NCI-H1694 (cell line): ENCODE results near the gene CELA3A.
"Not testable (repeated sequence)": the region's sequence is repeated elsewhere in the genome, so short reads cannot be mapped to it uniquely, and the experiment has no call there.

ENCODE experiments used
- DNase-seq: peaks from one replicate; lab custom pipeline; 2025; lab: John Stamatoyannopoulos, UW

The CELA3A gene

DNA sequence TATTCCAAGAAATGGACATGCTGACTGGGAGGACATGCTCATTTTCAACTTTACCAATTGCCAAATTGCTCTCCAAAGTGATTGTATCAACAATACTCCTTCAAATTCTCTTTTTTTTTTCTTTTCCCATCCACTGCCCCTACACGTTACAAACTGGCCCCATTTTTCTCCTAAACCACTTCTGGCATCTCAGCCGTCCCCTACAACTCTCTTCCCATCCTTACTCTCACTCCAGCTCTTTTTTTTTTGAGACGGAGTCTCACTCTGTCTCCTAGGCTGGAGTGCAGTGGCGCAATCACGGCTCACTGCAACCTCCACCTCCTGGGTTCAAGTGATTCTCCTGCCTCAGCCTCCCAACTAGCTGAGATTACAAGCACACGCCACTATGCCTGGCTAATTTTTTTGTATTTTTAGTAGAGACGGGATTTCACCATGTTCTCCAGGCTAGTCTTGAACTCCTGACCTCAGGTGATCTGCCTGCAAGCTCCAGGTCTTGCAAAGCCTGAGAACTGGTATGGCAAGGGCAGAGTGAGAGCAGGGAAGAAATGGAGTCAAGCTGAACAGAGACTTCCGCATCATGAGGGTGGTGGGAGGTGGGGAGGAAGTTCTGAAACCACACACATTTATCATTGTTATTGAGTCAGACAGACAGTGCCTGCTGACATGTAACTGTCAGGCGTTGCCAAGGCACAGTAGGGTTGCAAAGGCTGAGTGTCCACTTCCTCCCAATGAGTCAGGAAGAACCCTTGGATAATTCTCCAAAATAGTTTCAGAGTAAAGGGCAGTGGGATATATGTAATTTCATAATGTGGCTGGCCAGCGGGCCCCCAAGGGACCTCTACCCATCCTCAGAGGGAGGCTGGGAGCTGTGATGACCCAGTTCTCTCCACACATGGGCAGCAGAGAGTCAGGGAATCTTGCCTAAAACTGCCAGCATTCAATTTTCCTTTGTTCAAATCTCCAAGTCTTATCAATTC is 17.4 kb downstream of the CELA3A start:
- no peak for DNase-seq

DNA sequence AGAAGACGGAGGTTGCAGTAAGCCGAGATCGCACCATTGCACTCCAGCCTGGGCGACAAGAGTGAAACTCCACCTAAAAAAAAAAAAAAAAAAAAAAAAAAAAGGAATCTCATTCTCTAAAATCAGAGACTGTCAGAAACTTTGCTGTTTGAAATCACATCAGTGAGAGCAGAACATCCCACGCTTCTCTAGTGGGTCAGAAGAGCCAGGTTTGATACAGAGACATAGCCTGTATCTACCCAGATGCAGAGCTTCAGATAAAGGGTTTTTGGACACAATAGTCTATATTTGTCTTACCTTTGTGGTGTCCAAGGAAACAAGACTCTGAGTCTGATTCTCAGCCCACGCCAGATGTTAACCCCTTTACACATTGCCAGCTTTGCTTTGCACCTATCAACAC is 19.6 kb downstream of the CELA3A start:
- DNase-seq, result no peak

DNA sequence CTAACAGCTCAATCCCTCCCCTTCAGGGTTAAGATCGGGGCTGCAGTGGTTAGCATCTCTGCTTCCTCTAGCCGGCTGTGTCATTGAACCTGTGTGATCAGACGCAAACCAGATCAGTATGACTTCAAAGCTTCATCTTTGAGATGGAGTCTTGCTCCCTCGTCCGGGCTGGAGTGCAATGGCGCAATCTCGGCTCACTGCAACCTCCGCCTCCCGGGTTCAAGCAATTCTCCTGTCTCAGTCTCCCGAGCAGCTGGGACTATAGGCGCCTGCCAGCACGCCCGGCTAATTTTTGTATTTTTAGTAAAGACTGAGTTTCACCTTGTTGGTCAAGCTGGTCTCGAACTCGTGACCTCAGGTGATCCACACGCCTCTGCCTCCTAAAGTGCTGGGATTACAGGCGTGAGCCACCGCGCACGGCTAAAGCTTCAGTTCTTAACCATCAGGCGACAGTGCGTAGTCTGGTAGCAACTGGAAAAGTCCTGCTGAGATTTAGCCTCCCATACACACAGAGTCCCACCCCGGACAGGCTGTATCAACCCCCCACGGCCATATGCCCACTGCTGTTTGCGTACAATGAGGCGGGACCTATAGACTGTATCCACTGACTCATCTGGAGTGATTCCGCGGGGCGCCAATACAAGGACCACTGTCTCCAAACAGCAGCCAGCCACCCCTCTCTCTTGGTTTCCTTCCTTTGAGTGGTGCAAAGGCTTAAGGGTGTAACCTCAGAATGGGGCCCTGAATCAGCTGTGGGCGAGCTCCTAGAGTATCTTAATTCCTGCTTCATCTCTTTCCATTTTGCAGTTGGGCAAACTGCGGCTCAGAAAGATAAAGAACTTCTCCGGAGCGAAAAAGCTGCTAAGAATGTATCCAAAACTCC is 23.3 kb downstream of the CELA3A start:
- peak; percentile 67 for DNase-seq

DNA sequence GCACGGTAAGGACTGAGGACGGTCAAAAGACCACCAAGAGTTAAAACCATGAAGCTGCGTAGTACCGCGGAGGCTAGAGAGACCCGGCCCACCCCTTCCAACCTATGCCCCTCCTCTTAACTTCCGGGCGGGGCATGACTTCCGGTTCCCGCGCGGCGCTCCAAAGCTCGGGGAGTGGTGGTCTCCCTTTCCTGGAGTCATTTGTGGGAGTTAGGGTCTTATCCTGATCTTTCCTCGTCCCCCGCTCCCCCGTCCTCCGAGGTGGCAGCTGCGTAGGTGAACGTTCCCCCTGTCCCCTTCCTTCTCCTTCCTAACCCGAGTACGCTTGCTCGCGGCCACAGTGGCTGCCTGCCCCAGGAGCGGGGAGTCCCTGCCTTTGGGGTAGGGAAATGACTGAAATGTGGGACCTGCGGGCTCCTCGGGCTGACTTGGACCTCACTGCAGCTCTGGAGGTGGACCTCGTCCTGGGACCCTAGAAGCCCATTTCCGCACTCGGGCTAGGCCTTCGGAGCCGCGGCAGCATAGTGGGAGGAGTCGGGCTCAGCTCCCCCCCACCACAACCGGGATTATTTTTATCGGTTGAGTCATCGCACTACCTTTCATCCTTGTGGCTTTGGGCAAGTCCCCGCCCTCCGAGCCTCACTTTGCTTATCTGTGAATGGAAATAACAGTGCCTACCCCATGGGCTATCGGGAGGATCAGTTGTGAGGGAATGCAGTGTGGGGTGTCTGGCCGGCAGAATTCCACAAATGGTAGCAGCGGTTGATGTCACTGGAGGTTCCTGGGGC is 24.1 kb downstream of the CELA3A start:
- peak; percentile 70 for DNase-seq

DNA sequence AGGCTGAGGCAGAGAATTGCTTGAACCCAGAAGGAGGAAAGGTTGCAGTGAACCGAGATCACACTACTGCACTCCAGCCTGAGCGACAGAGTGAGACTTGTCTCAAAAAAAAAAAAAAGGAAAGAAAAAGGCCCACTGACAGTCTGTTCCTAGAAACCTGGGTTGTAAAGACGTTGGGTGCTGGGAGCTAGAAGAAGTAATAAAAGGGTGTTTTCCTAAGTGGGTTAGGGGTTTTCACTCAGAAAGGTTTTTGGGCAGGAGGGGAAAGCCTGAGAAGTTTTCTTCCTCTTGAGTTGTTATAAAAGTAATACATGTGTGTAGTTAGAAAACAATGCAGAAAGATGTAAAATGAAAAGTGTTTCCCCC is 25.4 kb downstream of the CELA3A start:
- DNase-seq, result no peak

DNA sequence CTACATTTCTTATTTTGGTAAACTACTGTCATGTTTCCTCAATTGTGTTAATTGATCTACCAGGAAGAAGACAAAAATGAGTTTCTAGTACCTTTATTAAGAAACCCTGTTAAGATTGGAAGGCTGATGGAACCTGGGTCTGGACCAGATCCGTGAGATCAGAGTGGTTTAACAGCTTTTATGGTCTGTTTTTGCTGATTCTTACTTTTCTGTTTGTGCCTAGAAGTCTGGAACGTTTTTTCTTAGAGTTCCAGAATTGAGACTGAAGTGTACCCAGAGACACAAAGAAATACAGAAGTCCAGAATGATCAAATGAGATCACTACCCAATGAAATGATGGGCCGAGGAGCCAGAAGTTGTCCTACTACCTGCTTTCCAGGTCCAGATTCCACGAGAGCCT is 28.6 kb downstream of the CELA3A start:
- no peak for DNase-seq

DNA sequence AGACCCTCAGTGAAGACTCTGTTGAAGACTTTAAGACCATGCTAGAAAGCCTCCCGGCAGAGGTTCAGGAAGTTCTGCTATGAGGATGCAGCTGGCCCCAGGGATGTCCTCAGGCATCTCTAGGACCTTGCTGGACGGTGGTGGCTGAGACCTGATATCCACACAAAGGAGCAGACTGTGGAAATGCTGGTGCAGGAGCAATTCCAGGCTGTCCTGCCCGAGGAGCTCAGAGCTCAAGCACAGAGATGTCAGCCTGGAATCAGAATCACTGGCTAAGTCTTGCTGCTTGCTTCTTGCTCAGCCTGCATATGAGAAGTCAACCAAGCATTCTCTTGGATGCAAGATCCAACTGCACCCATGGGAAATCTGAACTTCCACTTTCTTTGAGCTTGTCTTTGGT is 29.0 kb downstream of the CELA3A start:
- no peak for DNase-seq

DNA sequence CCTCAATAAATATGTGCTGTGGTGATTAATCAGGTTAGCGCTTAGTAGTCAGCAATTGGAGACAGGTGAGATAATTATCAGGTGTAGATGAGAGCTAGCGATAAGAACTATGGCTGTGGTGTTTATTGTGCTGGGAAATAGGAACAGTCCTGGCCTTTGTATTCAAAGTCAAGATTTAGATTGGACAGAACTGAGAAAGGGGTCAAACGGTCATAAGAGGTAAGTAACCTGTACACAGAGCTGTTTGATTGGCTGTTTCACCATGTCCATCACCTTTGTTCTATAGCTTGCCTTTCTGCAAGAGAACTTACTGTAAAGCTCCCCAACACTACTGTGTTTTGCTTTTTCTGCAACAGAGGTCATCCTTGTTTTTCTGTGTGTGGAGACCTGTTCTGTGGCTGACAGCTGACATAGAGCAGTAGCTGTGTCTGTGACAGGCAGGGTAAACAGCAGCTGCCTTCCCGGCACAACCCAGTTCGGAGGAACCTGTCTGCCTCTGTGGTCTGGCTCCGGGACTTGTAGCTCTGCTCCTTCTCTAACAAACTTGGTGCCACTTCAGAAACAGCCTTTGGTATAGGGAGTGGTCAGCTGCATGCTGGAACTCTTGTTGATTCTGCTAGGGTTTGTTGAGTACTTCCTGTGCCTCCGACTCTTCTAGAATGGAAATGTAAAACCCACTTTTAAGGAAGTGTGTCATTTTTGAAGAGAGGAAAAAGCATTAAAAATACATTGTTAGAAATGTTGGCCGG is 29.9 kb downstream of the CELA3A start:
- DNase-seq, result no peak

DNA sequence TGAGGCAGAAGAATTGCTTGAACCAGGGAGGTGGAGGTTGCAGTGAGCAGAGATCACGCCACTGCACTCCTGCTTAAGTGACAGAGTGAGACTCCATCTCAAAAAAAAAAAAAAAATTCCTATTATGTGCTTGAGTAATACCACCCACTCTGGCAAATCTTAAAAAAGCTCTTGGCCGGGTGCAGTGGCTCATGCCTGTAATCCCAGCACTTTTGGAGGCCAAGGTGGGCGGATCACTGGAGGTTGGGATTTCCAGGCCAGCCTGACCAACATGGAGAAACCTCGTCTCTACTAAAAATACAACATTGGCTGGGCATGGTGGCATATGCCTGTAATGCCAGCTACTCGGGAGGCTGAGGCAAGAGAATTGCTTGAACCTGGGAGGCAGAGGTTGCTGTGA is 33.4 kb downstream of the CELA3A start:
- DNase-seq, result not testable (repeated sequence)

DNA sequence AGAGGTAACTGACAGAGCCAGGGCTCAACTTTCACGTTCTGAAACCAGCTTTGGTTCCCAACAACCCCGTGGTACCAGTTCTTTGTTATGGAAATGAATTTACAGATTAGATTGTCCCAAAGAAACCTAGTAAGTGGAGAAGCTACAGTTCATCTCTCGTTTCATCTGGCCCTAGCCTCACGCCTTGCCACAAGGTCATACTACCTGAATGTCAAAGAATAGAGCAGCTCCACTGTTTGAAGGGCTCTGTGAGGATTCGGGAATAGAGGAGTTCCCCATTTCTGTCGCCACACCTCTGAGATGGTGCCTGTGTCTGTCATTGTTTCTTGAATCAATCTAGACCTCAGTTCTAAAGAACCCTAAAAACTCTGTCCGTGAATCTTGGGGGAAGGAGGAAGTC is 36.1 kb downstream of the CELA3A start:
- no peak for DNase-seq

DNA sequence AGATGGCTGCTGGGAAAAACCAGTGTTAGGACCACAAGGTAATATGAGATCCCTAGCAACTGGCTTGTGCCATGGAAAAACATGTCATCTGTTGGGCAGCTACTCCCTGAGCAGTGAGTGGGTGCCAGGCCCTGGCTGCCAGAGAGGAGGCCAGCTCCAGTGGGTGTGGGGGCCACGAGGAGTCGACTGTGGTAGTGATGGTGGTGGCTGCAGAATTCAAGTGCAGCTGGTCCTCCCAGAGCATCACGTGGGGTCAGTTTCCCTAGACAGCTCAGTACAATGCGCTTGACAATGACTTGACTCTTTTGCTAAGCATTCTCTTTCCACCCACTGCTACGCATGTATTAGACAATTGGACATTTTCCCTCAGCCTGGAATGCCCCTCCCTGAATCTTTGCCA is 36.6 kb downstream of the CELA3A start:
- no peak for DNase-seq

DNA sequence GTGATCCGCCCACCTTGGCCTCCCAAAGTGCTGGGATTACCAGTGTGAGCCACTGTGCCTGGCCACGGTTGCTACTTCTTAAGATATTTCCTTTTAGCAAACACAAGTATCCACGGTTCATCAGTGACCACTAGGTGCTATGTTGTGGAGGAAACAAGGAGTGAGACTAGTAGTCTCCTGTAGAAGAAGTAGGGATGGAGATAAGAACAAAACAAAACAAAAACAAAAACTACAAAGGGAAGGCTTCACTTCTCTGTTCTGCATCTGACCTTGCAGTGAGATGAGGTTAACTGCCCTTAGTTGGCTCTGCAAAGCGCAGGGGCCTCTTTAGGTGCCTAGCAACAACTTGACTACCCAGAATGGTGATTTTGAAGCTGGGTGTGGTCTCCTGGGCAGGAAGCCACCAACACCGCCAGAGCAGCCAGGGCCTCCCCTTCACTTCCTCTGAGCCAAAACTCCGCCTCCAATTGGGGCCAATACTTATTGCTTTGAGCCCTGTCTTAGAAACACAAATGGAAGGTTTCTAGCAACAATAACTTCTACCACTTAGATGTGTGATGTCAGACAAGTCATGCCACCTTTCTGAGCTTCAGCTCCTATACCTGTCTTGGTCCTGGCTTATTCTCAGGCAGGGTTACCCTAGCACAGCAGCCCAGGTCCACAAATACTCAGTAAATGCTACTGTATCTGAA is 38.3 kb downstream of the CELA3A start:
- no peak for DNase-seq

DNA sequence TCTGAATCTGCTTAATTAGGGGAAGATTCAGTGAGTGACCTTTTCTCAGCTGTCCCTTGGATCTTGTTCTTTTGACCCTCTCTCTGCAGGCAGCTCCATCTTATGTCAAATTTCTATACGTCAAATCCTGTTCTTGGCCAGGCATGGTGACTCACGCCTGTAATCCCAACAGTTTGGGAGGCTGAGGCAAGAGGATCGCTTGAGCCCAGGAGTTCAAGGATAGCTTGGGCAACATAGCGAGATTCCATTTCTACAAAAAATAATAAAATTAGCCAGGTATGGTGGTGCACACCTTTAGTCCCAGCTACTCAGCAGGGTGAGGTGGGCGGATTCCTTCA is 38.8 kb downstream of the CELA3A start:
- DNase-seq, result no peak

DNA sequence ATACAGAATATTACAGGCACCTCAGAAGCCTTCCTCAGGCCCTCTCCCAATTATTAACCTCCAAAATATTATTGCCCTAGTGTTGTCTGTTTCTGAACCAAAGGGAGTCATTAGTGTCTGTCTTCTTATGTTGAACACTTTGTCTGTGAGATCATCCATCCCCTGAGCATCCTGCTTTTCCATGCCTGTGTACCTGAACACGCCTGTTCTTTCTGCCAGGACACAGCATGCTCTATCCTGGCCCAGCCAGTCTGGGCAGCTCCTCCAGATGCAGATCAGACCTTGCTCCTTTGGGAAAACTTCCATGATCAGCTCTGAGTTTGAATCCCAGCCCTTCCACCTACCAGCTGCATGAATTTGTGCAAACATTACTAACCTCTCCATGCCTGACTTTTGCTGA is 40.0 kb downstream of the CELA3A start:
- no peak for DNase-seq

DNA sequence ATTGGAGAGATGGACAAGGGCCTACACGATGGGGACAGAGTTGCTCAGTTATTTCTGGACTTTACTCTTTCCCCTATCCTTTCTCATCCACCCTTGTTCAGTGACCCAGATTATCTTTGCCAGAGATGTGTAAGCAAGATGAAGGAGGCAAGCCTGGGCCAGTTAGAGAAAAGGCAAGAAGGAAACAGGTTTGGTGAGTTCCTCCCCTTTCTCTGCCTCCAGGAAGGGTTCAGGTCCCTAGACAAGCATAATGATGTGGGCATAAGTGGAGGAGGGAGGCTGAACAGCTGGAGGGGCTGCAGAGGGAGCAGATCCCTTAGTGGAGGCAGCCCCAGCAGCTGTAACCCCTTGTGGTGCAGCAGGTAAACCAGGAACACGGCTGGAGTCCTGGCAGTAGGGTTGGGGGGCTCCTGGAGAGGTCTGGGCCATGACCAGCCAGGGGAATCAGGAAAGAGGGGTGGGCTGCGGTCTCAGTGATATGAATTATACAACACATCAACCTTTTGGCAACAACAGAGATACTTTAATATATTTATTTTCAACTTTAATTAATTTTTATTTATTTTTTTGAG is 41.8 kb downstream of the CELA3A start:
- no peak for DNase-seq

DNA sequence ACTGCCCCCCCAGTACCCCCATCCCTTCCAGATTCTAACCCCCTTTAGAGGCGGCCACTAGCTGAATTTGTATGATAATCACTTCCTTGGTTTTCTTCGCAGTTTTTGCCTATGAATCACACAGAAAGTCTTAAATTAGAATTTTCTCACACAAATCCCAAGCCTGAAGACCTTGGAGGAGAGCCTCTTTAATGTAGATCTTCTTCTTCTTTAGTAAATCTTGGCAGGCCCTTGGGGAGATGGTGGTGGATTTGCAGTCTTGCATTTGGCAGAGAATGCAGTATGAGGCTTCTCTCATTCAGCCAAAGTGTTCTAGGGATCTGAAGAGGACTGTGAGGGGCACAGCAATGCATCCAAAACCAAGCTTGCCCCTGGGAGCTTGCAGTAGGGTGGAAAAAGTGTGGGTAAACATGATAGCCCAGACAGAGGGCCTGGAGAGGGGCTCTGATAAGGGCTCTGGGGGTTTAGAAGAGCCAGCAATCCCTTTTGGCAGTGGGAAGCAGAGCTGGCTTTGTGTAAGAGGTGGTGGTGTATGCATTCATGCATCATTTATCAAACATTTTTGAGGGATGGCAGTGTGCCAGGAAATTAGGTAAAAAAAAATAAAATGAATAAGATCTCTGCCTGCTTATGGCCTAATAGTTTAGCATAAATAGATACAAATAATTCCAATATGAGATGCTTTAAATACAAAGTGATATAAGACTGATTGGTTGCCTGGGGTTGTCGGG is 43.4 kb downstream of the CELA3A start:
- peak; percentile 11 for DNase-seq

DNA sequence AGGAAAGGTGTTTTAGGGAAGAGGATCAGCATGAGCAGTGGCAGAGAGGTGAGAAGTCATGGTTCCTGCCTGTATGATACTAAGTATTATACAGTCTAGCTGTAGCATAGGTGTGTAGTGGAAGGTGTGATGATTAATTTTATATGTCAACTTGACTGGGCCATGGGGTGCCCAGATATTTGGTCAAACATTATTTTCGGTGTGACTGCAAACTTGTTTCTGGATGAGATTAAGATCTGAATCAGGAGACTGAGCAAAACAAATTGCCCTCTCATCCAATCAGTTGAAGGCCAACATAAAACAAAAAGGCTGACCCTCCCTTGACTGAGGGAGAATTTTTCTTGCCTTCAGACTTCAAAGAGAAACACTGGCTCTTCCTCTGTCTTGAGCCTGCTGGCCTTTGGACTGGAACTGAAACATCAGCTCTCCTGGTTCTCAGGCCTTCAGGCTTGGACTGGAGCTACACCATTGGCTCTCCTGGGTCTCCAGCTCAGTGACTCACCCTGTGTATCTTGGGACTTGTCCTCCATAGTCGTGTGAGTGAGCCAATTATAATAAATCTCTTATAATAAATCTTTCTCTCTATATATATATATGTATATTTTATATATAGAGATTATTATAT is 44.3 kb downstream of the CELA3A start:
- DNase-seq, result no peak

DNA sequence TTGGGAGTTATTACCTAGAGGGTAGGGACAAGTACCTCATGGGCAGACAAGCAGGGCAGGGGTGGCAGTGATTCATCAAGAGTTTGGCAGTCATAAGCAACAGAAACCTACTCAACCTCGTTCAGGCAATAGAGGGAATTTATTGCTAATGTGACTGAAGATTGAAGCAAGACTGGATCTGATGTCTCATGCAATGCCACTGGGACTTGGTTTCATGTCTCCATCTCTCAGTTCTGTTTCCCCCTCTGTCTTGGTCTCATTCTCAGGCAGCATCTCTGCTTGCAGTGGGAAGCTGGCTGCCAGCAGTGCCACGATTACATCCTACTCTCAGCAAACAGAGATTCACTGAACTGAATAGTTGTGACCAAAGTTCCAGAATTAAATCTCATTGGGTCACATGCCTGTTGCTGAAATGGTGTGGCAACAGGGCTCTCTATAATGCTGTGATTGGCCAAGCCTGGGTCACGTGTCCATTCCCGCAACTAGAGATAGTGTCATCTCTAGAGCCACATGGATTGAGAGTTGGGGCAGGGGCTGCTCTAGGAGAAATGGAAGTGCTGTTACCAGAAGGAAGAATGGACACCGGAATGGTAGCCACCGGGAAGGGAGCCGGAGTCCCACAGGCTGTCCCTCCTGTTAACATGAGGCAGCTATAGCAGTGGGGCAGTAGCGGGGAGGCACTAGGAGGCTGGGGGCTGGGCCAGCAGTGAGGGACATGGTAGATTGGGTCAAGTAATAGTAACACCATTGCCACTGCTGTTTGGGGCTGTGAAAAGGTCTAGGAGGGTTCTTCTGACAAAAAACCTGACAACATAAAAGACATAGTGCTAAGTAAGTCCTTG is 47.1 kb downstream of the CELA3A start:
- no peak for DNase-seq

DNA sequence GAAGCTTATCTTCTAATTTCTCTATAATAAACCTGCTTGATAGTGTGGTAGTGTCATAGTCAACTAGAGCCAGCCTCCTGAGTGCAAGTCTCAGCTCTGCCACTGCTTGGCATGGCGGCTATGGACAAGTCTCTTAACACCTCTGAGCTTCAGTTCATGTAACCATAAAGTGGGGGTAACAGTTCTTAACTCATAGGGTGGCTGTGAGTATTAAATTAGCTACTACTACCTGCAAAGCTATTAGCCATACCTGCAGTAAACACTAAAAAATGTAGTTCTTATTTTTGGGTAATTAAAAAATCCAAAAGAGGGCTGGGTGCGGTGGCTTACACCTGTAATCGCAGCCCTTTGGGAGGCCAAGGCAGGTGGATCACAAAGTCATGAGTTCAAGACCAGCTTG is 48.9 kb downstream of the CELA3A start:
- no peak for DNase-seq
